SW480 (cell line): ENCODE results near the gene SLC38A2.
A peak's percentile ranks its signal among the peaks of the same experiment; 100 is the strongest.

Experiments used
- DNase-seq: peaks from one replicate; pipeline ENCODE4 v3.0.0-alpha.2; 2016; ENCODE audit warnings: low spot score

SLC38A2 gene

DNA sequence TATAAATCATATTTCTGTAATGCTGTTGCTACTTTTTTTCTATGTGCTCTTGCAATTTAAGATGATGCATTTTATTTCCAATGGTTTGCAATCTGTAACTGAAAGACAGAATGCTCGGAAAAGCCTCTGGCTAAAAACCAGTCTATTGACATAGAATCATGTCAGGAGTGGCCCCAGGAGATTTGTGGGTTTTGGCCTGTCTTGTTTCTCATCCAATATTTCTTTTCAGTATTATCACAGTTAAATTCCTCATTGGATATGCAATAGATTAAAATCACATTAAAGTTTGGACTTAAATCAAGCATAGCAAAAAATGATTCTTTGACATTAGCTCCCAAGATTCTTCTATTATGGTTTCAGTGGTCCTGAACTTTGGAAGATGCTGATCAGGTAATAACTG, 19.1 kb upstream of the SLC38A2 start:
- DNase-seq, result no peak

DNA sequence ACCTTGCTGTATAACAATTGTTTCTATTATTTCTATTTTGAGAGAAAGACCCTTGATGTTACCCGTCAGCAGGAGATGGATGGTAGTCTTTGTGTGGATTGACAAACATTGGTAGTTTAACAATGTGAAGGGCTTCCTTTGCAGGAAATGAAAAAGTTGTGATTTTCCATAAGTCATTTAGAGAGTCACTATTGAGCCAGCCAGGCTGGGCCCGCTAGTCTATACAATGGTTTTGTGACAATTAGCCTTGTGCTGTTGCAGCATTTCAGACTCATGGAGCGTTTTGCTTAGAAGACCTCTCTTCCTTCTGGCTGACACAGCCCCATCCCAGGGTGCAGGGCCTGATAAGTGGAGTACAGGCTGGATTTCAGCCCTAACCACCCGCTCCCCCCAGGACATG, 18.3 kb upstream of the SLC38A2 start:
- DNase-seq, result no peak

DNA sequence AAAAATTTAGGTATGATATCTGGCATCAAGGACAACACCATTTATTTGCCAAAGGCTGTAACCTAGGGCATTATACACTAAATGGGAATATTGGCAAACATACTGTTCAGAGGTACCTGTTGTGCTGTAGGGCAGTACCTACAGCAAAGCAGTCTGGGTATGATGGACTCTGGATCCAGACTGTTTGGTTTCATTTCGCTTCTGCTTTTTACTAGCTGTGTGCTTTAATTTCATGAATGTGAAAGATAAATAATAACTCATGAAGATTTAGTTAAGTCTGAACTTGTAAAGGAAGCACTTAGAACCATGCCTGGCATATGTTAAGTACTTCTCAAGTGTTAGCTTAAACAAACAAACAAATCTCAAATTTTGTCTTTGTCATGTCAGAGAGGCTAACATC, 17.7 kb upstream of the SLC38A2 start:
- DNase-seq, result no peak

DNA sequence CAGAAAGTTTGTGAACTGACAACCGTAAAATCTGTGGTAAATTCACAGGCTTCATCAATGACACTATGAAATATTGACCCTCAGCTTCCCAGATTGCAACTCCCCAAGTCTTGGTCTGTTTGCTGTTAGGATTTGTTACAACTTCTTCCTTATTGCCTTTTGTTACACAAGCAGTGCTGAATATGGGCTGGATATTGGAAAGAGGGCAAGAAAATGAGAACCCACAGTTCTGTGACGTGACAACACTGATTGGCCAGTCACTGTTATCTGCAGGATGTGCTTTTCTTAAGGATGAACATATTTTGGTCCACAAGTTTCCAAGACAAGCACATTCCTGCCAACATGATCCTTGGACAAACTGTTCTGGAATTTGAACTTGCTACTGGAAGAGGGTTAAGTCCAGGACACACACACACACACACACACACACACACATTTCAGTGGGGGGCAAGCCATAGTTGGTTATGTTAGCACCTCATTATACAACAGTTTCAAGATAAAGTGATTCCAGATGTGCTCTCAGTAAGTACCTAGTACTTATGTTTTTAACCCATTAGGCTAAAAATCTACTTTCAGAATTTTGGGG, 16.6 kb upstream of the SLC38A2 start:
- DNase-seq, result no peak

DNA sequence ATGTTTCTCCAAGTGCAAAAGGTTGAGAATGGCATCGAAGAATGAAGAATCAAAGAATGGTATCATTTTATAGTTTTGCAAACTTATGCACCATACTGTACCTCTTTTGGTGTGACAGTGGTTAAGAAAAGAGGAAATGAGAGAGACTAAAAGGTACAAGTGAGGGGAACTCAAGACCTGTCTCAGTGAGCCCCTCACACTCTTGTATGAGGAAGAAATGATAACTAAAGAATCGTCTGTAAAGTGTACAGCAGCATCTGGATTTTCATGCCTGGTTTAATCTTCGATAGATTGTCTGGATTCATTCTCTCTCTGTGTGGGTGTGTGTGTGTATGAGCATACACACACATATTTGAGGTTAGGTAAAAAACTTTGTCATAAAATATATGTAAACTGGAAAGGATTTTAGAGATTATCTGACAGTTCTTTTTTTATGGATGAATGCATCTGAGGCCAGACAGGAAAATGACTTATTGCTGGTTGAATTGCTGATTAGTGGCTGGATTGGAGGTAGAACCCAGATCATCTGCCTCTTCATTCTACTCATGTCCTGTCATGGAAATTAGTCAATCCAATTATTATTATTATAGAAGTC, 16.0 kb upstream of the SLC38A2 start:
- no peak for DNase-seq

DNA sequence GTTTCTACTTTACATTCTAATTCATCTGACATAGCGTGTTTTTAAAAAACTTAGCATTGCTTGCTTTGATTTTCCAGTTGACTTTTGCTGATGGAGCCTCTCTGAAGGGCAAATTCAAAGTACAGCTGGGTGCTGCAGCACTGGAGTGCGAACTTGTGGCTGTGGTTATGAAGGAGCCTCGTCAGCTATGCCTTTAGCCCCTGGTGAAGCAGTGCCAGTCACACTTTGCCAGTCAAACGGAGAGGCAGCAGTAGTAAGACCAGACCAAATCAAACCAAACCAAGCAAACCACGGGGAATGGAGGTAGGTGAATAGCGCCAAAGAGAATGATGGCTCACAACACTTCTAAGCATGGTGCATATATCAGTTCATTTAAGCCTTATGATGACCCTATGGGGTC, 15.1 kb upstream of the SLC38A2 start:
- no peak for DNase-seq

DNA sequence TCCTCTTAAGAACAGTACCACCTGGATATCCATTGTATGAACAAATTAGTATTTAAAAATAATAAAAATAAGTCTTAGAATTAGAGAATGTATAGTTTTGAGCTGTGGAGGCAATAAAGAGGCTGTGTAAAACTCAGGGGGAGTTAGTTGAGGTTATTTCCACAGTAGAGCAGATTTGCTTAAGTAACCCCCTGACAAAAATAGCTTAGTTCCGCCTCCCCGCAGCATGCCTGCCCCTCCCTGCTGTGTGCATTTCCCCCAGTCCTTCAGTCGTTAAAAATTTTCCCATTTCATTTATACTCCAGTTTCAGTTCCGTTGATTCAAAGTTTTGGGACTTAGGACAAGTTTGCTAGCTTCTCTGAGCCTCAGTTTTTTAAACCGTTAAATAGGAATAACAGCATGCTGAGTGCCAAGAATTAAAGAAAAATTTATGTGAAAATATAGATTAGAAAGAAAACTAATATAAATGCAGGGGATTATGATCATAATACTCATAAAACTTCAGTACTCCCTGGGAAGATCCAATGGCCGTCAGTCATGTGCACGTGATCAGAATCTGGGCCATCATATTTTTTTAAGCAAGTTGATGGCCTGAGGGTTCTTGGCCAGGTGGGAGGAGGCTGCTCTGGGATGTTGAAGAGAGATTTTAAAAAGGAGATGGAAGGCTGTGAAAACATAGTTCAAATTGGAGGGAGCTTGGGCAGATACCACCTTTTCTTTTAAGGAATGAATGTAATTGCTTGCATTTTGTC, 14.5 kb upstream of the SLC38A2 start:
- no peak for DNase-seq

DNA sequence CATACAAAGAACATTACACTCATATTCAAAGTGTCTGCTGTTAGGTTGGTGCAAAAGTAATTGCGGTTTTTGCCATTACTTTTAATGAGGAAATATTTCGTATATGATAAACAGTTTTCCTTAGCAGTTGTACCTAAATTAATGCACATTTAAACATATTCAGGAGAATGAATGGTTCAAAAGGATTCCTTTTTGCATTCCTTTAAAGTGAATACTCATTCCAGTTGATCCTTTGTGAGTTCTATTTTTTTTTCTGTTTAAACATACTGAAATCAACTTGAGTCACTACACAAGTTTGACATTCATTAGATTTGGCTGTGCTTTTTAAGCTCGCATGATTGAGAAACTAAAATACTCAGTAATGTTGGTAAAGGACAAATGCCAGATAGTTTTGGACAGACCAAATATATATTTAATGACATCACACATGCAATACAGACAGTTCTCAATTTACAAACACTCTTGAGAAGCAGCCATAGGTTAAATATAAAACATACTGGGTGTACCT, 13.8 kb upstream of the SLC38A2 start:
- DNase-seq, result no peak

DNA sequence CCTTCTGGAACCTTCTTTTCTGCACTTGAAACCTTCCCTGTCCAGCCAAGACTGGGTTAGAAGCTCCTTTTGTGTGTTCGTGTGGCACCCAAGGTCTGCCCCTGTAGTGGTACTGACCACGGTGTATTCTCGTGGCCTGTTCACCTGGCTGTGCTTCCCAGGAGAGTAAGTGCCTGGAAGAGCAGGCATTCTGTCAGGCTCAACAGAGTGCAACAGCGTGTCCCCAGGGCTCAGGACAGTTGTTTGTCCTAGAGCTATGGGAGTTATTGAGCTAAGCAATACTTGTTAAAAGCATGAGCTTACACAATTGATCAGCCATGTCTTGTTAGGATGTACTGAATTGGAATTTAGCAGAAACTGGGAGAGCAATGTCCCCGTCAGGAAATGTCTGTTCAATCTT, 12.9 kb upstream of the SLC38A2 start:
- no peak for DNase-seq

DNA sequence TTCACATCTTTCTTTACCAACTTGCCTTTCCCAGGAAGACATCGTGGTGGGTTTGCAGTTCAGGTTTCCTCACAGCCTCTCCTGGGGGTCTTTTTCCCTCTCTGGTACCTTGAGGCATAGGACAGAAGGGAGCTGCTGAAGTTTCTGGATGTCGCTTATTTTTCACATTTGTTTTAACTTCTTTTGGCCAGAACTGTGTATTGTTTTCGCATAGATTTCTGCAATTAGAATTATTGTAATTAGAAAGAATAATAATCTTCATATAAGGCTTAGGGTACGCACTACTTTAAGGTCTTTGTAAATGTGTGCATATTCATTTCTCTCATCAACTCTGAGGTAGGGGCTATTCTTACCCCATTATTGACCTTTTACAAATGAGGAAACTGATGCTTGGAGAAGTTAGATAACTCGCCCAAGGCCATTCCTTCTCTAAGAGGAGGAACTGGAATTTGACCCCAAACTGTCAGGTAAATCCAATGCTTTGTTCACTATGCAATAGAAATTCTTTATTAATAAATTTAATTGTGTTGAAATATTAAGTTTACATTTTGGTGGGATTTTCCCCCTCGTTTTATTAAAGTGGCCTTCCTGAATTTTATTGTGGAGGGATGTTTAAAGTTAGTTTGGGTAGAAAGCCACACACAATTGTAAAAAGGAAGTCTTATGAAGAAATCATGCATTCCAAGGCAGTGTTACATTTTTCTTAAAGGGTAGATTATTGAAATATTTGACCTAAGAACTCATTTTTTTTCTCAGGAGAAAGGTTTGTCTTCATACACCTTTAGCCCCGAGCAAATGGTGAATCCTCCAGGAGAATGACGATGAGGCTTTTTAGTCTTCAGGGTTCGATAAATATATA, 12.1 kb upstream of the SLC38A2 start:
- DNase-seq, result no peak

DNA sequence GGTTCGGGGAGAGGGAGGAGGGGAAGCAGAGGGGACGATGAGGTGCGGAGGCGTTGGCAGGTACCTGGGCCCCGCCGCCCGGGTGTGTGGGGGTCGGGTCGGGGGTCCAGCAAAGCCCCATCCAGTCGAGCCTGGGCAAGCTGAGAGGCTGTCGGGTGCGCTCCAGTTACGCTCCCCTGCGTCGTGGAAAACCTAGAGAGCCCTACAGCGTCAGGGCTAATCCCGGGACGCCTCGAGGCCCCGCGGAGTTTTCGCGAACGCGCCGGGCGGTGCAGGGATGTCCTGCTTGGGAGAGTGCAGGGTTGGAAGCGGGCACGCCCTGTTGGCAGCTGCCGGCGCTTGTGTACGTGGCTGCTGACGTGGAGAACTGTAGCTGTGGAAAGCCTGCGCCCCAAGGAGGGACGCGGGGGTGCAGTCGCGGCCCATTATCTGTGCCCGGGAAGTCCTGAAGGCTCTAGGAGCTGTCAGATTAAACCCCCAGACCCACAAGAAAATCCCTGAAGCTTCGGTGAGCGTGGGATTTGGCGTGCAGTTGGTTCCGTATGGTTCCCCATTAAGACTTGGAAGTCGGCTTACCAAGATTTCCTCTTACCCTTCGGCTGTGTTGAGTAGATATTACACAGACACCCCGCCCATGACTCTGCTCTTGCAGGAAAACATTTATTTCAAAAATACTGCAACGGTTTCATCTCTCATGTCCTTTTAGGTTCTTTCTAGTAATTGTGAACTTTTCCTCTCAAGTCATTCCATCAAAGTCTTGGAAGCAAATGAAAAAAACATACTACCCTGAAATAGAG, 11.3 kb upstream of the SLC38A2 start:
- peak; percentile 83 for DNase-seq

DNA sequence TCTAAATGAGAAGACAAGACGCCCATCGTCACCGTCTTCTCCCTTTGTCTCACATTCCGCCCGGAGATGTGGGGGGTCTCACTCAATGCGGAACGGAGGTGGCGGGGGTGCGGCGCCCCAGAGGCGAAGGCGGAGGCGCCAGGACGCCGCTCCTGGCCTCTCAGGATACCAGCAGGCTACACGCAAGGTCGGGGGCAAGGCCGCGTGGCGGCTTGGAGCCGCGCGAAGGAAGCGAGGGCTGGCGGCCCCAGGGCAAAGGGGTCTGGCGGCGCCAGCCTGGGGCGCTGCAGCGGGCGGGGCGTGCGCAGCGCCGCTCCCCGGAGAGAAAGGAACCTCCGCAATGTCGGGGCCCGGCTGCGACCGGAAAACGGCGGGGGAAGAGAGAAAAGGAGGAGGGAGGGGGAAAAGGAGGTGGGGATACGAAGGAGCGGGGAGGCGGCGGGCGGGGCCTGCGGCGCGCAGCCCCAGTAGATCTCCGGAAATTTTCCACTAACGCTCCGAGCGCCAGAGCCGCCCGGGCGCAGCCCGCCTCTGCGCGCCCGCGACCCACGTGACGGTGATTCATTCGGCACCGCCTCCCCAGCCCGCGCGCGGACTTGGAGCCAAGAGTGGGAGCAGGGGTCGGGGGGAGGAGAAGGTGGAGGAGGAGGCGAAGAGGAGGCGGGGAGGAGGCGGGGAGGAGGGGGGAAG, 10.5 kb upstream of the SLC38A2 start:
- DNase-seq, result peak; percentile 94

DNA sequence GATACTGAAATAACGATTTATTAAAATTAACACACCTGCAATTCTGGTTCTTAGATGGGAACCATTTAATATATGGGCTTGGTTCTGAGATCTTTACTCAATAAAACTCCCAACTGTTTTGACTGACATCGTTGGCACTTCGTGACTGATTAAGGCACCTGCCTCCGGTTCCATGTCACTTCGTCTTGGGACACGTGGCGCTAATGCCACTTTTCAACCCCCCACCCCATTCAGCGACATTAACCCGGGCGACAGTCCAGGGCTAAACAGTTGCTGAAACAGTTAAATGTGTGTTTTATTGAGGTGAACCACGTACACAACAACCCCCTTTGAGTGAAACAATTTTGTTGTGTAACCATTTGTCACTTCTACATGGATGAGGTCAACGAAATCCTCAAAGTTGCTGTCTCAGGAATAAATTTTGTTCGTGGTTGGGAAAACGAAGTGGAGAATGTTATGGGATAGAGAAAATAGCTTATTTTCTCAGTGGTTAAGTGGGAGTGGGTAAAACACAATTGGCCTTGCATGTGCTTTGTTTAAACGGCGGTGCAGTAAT, 9.9 kb upstream of the SLC38A2 start:
- DNase-seq, result no peak

DNA sequence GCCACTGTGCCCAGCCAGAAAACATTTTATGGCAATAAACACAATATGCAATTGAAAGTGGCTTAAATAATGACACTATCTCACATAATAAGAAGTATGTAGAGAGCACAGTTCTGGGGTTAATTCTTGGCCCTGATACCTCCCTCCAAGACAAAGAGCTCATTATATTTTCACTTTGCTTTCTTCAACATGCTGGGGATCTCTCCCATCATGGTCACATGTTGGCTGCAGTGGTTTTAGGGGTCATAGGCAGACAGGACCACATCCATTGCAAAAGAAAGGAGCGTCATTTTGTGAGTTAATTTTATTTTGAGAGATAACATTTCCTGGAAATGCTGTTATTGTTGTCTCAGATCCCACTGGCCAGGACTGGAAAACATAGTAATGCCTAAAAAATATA, 8.3 kb upstream of the SLC38A2 start:
- DNase-seq, result no peak

DNA sequence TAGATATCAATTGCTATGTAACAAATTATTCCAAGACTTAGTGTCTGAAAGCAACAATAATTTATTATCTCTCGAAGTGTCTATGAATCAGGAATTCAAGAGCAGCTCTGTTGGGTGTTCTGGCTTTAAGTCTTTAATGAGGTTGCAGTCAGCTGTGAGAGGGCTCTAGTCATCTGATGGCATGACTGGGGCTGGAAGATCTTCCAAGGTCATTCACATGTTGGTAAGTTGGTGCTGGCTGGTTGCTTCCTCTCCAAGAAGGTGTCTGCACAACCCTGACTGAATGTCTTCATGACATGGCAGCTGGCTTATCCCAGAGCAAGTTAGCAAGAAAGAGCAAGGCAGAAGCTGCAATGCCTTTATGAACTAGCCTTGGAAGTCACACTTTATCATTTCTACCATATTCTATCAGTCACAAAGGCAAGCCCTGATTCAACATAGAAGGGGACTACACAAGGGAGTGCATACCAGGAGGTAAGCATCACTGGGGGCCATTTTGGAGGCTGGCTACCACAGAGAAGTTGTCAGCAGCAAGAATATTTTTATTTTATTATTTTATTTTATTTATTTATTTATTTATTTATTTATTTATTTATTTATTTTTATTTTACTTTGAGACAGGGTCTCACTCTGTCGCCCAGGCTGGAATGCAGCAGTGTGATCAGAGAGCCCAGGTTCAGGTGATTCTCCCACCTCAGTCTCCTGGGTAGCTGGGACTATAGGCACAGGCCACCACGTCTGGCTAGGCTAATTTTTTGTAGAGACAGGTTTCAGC, 7.6 kb upstream of the SLC38A2 start:
- no peak for DNase-seq

DNA sequence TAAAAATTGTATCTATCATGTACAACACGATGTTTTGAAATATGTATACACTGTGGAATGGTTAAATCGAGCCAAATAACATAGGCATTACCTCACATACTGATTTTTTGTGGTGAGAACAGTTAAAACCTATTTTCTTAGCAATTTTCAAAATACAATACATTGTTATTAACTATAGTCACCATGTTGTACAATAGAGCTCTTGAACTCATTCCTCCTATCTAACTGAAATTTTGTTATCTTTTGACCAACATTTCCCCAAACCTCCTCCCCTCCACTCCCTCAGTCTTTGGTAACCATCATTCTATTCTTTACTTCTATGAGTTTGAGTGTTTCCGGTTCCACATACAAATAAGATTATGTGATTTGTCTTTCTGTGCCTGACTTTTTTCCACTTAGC, 6.8 kb upstream of the SLC38A2 start:
- no peak for DNase-seq

DNA sequence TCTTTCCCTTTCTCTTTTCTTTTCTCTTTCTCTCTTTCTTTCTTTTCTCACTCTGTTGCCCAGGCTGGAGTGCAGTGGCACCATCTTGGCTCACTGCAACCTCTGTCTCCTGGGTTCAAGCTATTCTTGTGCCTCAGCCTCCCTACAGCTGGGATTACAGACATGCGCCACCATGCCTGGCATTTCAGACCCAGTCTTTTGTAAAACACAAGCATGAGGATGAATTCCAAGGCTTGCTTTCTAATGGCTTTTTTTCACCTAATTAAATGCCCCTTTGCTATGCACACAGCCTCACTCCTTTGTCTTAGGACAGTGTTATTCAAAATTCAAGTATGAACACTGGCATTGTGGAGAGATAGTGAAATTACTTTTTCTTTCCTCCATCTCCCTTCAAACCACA, 6.0 kb upstream of the SLC38A2 start:
- DNase-seq, result no peak

DNA sequence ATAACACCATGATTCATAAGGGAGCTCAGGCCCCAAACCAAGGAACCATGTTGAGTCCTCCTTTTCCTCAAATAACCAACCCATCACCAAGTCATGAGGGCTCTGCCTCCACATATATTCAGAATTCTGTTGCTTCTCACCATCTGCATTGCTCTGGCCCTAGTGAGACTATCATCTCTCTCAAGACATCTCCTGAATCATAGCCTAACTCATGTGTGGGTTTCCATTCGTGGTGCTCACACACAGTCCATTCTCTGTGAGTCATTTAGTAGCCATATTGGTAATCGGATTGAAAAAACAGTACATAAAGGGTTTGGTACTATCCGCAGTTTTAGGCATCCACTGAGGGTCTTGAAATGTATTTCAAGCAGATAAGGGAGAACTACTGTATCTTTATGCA, 5.1 kb upstream of the SLC38A2 start:
- DNase-seq, result no peak

DNA sequence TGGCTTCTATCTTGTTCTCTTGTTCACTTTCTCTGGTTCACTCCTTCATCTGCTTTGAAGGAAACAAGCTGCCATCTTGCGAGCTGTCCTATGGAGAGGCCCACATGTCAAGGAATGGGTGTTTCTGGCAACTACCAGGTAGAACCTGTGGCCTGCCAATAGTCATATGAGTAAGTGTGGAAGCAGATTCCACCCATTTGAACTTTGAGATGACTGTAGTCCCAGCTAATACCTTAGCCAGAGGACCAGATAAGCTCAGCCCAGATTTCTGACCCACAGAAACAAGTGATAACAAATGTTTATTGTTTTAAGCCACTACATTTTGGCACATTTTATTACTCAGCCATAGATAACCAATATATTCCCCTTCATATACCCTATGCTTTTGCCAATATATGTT, 4.0 kb upstream of the SLC38A2 start:
- no peak for DNase-seq

DNA sequence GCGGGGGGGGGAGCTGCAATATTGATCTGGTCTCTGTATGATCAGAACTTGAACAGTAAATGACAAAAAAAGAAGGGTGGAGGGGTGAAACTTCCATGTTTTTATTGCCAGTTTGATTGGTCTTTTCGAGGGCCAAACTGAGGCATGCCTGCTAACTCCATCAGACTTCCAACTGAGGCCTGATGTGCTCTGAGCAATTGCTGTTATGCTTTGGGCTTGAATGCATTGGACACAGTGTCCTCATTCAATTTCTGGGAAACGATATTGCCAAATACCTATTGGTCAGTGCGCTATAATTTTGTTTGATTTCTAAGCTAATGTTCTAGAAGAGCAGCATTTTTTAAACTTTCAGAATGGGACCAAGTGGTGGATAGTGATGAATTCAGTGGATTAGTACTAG, 2.1 kb upstream of the SLC38A2 start:
- DNase-seq, result no peak
